Activated CD8-positive, alpha-beta memory T cell treated with anti-CD3 and anti-CD28 coated beads for 48 hours (primary cell): ENCODE measurements around the gene PHC3.
"Not testable (repeated sequence)": the region's sequence is repeated elsewhere in the genome, so short reads cannot be mapped to it uniquely, and the experiment has no call there.

ENCODE experiments used
- DNase-seq, 3 experiments: peaks; one replicate each; pipeline ENCODE4 v3.0.0-alpha.2; 2020; ENCODE audit warnings: low read depth in 2 of 3, low spot score in 2 of 3

PHC3 gene

DNA sequence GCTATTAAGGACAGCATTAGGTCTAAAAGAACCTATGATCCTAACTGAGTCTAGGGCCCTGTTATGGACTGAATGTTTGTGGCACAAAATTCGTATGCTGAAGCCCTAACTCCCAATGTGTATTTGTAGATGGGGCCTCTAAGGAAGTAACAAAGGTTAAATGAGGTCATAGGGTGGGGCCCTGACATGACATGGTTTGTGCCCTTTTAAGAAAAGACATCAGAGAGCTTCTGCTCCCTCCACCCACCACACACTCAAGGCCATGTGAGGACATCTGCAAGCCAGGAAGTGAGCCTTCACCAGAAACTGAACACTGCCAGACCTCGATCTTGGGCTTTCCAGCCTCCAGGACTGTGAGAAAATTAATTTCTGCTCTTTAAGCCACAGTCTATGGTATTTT lies 49.2 kb downstream of the PHC3 start:
- no peak for DNase-seq

GRCh38 chr3:170130532-170130931 lies 51.0 kb downstream of the PHC3 start:
- DNase-seq = no peak

DNA sequence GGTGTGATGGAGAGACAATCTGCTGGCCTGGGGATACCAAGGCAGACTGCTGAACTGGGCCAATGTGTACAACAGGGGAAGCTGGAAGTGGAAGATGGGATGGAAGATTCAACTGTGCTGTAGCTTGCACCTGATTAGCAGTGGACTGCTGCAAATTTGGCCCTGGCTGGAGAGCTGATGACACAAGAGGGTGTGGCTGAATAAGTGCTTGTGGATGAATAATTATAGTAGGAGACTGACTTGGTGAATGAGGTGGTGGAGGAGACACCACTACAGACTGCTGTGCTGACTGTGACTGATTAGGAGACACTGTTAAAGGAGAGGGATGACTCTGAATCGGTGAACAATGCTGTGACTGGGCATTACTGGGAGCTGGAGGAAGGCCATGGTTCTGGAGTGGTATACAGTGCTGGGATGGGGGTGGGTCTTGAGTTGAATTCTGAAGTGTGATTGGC lies 52.5 kb downstream of the PHC3 start:
- no peak for DNase-seq

GRCh38 chr3:170128259-170128976 lies 53.1 kb downstream of the PHC3 start:
- no peak for DNase-seq

DNA sequence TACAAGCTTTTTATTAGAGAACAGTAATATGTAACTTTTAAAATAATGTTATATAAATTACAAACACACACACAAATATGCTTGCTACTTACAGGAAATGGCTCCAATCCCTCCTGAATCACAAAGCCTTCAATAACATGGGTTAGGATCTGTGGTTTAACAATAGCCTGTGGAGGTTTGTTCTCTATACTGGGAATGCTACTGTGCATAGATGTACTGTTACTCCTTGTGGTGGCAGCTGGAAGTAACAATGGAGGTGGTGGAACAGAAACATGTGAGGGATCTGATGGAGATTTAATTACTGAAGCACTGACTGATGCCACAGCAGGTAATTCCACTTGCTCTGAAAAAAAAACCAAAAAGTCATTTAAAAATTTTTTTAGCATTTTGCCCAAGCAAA lies 64.4 kb downstream of the PHC3 start:
- no peak for DNase-seq

DNA sequence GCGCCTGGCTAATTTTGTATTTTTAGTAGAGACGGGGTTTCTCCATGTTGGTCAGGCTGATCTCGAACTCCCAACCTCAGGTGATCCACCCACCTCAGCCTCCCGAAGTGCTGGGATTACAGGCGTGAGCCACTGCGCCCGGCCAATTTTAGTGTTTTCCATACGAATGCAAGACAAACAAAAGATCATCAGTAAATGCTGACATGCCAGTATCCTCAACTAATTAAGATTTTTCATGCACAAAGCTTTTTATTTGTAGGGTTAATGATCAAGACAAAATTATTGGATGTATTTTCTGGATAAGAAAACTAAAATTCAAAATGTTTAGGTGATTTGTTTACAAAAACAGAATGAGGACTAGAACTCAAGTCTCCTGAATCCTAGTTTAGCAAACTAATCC lies 67.4 kb downstream of the PHC3 start:
- DNase-seq = not testable (repeated sequence)

DNA sequence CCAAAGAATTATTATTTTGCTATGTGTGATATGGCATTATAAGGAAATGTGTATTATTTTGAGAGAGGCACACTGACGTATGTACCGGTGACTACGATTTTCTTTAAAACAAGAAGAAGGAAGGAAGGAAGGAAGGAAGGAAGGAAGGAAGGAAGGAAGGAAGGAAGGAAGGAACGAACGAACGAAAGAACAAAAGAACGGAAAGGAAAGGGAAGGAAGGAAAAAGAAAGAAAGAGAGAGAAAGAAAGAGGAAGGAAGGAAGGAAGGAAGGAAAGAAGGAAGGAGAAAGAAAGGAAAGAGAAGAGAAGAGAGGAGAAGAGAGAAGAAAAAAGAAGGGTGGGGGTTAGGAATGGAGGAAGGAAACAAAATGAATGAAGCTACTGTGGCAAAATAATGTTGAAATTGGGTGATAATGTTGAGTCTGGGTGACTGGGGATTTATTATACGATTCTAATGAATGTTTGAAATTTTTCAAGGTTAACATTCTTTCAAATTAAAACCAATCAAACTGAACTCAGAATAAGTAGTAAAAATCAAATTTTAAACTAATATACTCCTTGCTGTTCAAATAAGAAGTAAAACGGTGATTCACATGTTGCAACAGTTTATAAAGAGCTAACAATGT lies 70.3 kb downstream of the PHC3 start:
- DNase-seq = no peak

DNA sequence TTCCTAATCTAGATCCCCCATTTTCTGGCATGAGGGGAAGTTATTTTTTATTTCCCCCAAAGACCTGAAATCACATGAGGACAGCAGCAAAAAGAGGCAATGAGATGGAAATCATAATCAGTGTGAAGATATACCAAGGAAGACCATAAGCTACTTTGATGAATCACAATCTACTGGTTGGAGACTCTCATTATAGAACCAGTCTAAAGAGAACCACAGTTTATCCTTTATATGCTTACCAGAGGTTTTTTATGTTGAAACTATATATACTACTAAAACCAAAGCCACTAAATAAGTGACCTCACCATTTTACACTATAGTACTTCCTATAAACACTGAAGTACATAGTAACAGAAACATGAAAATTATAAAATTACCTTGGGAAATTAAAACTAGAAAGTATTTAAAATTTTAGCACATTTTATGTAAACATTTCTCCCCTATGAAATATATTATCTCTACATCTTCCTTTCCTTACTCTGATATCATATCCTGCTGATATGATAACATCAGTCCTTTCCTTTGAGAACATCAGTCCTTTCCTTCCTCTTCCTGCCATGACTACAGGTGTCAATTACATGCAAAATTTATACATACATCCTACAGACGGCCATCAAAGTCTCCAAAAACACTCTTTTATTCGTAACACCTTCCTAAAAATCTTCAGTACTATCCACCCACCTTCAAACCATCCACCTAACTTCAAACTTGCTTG lies 71.8 kb downstream of the PHC3 start:
- DNase-seq = no peak

- no peak for DNase-seq
Measured at GRCh38 chr3:170108955-170109354, 72.6 kb downstream of the PHC3 start.

DNA sequence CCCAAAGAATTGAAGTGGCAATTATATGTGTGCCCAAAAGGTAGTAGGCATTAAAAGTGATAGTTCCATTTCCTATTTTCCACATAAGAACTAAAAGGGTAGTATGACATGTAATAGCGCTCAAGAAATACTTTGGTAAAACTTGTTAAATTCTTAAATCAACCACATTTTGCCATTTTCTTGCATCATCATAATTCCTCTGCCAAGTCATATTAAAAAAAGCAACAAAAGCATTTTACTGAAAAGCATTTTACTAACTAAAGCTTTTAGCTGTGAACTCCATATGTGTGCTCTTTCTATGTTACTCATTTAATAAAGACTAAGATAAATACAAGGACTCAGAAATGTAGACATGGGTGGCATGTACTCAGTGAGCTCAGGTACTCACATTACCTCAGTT lies 73.6 kb downstream of the PHC3 start:
- no peak for DNase-seq

DNA sequence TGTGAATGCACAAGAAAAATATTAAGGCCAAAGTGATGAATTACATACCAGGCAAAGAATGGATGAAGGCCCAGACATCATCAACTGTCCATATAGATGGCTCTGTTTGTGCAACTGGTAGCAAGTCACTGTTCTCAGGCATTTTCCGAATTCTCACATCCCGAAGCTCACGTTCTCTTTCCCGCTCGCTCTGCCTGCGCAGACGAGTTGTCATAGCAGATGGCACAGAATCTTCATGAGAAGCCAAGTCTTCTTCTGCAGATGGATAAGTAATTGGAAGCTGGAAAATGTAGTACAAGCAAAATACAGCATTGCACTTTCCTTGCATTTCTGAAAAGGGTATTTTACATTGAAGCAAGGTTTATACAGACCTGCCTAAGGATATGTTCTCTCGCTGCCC lies 79.1 kb downstream of the PHC3 start:
- DNase-seq = no peak

DNA sequence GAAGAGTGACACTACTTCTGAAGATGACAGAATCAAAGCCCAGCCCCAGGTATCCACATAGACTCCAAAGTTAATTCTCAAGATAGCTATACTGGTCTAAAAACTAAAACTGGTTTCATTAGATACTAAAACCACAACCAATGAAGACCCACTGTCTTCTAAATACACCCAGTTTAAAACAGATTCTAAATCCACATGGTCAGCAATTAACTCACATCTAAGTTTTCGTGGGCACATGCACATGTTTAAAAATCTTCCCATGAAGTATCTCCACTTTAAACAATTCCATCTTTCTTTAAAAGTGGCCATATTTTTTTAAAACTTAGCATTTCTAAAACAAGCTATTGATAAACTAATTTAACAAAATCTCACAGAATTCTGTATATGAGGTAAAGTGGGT lies 80.6 kb downstream of the PHC3 start:
- DNase-seq = no peak

DNA sequence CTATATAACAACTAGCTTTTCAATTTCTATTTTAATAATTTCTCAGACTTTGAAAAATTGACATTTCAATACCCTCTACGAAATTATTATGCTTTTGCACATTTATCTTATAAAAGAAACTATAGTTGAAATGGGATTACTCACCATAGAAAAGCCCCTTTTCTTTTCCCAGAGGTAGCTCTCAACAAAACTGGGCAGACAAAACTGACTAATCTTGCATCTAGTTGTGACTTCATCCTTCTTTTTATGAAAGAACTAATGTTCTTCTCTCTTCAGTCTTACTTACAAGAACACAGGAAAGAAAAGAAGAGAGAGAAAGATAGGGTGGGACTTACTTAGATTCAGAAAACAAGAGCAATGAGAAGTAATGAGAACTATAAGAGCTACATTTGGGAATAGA lies 82.8 kb downstream of the PHC3 start:
- no peak for DNase-seq

DNA sequence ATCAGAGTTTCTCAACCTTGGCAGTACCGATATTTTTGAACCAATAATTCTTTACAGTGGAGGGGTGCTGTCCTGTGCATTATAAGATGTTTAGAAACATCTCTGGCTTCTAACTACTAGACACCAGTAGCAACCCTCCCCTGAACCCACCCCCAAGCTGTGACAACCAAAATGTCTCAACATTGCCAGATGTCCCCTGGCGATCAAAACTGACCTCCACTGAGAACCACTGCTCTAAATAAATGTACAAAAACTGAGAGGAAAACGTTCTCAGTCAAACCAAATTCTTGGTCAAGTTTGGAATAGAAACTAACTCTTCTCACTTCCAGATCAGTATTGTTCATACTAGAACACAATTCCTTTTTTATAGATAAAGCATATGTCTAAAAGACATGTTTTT lies 85.2 kb downstream of the PHC3 start:
- DNase-seq = no peak

DNA sequence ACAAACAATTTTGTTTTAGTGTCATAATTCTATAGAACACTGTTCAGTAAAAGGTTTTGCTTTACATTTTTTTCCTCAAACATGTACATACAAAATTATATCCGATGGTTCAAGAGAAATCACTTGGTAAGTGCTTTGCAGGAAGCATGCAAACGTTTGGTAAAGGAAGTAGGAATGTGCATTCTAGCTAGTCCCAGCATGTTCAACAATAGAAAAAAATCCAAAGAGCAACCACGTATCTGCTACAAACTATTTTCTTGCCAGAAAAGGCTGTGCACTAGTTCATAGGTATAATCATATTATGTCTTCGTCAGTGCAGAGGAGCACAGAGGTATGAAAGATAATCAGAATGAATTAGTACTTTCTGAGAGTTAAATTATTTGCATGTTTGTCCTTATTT lies 85.8 kb downstream of the PHC3 start:
- no peak for DNase-seq

- no peak for DNase-seq
Measured at GRCh38 chr3:170092907-170093306, 88.6 kb downstream of the PHC3 start.

- DNase-seq = no peak
Measured at GRCh38 chr3:170090601-170090981, 90.9 kb downstream of the PHC3 start.

DNA sequence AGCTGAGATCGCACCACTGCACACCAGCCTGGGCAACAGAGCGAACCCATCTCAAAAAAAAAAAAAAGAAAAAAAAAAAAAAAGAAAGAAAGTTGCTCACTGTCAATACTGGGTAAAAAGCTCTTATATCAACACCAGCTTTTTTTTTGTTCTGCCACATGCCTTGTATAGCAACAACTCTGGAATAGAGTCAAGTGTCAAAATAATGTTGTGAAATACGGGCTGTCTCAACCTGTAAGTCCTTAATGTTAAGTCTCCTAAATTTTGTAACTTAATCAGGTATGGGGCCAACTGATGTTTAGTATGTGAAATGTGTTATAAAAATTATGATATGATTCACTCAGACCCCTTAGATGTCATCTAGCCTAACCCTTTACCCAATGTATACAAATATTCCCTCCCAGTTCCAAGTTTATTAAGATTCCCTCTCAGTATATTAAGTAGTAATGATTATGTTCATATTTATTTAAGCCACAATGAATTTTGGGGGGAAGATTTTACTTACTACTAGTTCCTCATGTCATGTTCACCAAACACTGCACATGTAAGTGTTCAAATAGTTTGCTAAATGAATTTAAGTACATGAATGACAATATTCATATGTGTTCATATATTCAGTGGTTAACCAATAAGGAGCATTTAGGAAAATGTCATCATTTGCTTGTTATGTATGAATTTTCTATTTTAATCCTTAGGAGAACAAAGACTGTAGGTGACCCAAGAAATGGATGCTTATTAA lies 91.5 kb downstream of the PHC3 start:
- DNase-seq = no peak

DNA sequence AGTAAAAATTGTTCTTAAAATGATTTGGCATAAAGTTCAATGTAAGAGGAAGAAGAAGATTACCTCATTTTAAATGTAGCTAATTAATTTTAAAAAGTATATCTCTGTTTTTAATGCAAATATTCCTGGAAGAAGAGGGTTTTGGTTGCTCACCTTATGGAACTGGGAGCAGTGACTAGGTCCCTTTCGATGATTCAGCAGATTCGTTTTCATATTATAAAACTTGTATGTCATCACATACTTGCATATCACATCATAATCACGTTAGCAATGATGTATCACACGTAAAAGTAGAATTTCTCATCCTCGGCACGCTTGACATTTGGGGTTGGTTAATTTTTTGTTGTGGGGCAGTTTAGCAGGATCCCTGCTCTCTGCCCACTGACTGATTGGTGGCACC lies 96.1 kb downstream of the PHC3 start:
- DNase-seq = no peak

GRCh38 chr3:170083343-170083742 lies 98.2 kb downstream of the PHC3 start:
- DNase-seq = no peak

DNA sequence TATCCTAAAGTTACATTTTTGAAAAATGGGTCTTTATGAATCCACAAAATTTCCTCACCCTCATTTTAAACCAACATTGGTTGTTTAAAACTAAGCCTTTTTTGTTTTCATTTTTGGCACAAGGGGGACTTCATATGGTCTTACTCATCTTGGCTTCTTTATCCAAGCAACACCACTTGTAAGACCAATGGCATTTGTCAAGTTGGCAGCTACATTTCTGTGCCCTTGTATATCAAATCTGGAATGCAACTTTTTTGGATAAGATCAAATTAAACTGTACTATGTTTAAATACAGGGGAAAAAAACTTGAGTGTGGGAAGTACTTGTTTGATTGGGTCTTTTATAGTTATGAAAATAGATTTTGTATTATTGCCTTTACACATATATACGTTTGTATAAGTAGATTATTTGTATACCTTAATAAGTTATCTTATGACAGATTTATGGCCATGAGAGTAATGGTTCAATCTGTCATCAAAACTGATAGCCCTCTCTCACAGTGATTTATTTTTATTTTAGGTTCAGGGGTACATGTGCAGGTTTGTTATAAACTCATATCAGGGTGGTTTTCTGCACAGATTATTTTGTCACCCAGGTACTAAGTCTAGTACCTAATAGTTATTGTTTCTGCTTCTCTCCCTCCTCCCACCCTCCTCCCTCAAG lies 100.3 kb downstream of the PHC3 start:
- no peak for DNase-seq
